Neural crest cell (in vitro differentiated cells): Measurements from ENCODE around the gene TNS3. TPM values are rescaled to one million over a fixed set of nuclear protein-coding genes. Genes with fewer than 3 reads are reported as not detected.
A peak's percentile ranks its signal among the peaks of the same experiment; 100 is the strongest.

Experiments used
- DNase-seq: peaks from one replicate; pipeline ENCODE4 v3.0.0; 2021; ENCODE audit warnings: low read depth, mixed read lengths, low spot score
- H3K27ac Mint-ChIP-seq: one replicate; pipeline ENCODE4 v1.8.0; 2021; ENCODE audit warnings: mild to moderate bottlenecking, mixed read lengths; ENCODE audit not compliant: unreplicated experiment
- H3K27me3 Mint-ChIP-seq: 2 replicates; pipeline ENCODE4 v1.8.0; 2021; ENCODE audit warnings: low read depth, mild to moderate bottlenecking, mixed read lengths
- H3K36me3 Mint-ChIP-seq: 2 replicates; pipeline ENCODE4 v1.8.0; 2021; ENCODE audit warnings: low read depth, mild to moderate bottlenecking, mixed read lengths
- H3K4me1 Mint-ChIP-seq: 2 replicates; pipeline ENCODE4 v1.8.0; 2021; ENCODE audit warnings: mixed read lengths
- H3K4me3 Mint-ChIP-seq: one replicate; pipeline ENCODE4 v1.8.0; 2021; ENCODE audit warnings: mild to moderate bottlenecking, mixed read lengths
- H3K9me3 Mint-ChIP-seq: 2 replicates; pipeline ENCODE4 v1.8.0; 2021; ENCODE audit warnings: mixed read lengths
- total RNA-seq: library from RNA; stranded (reverse); gene quantifications from 2 replicates; pipeline ENCODE4 v1.2.1, GENCODE V29; 2021
- TF ChIP-seq, protein P1 (sequence below): fragments of 200-600 bp; sonication (generic); conservative IDR thresholded peaks from 2 replicates; pipeline ENCODE4 v1.5.0; 2021; ENCODE audit warnings: antibody characterized with exemption, mild to moderate bottlenecking

The TNS3 gene
- total RNA-seq, 1 donor from 2014 or later, result 26.4 TPM

DNA sequence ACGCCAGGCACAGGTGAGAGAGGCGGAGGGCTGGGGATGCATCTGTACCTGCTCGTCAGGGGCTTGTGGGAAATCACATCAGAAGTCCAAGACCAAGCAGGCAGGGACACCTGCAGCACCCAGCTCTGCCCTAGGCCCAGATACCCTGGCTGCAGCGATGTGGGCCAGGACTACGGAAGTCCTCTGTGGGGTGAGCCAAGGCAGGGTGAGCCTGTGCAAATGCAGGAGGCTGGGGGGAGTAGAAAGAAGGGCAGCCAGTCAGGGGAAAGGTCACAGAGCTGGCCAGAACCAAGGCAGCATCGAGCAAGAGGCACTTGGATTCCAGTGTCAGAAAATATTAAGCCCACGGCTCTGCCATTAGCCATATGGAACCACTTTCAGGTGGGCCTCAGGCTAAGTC, 85.2 kb downstream of the TNS3 start:
- H3K27me3 Mint-ChIP-seq, result no peaks in the 10 kb centered on the region
- TF ChIP-seq, protein P1, sequence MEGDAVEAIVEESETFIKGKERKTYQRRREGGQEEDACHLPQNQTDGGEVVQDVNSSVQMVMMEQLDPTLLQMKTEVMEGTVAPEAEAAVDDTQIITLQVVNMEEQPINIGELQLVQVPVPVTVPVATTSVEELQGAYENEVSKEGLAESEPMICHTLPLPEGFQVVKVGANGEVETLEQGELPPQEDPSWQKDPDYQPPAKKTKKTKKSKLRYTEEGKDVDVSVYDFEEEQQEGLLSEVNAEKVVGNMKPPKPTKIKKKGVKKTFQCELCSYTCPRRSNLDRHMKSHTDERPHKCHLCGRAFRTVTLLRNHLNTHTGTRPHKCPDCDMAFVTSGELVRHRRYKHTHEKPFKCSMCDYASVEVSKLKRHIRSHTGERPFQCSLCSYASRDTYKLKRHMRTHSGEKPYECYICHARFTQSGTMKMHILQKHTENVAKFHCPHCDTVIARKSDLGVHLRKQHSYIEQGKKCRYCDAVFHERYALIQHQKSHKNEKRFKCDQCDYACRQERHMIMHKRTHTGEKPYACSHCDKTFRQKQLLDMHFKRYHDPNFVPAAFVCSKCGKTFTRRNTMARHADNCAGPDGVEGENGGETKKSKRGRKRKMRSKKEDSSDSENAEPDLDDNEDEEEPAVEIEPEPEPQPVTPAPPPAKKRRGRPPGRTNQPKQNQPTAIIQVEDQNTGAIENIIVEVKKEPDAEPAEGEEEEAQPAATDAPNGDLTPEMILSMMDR, result no peak
- H3K9me3 Mint-ChIP-seq, result no peaks in the 10 kb centered on the region
- no peak overlapping the region for H3K27ac Mint-ChIP-seq
- peaks cover 76% of the 10 kb centered on the region for H3K4me1 Mint-ChIP-seq
- no peak overlapping the region for H3K4me3 Mint-ChIP-seq
- no peak for DNase-seq
- no peaks in the 10 kb centered on the region for H3K36me3 Mint-ChIP-seq

DNA sequence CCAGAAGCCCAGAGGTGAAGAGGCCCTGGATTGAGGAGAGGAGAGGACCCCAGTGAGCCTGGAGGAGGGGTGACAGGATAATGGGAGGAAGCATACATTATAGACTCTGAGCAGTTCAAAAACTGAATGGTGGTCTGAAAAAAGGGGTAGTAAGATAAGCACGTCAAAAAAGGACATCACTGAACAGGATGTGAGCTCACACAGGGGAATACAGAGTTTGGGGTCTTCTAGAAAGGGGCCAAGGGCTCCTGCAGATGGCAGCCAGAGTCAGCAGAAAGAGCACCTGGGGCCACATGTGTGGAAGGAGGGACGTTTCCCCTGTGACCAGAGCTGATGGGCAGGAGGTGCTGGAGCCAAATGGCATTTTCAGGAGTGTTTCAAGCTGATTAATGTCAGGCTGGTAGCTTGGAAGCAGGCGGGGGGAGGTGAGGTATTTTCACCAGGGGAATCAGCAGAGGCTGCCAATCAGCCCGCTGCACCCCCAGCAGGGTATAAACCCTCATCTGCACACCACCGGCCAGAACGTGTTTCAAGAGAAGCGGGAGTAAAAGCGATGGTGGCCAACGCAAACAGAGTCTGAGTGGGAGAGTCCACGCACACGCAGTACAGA, 85.8 kb downstream of the TNS3 start:
- no peaks in the 10 kb centered on the region for H3K9me3 Mint-ChIP-seq
- no peak overlapping the region for H3K4me3 Mint-ChIP-seq
- H3K4me1 Mint-ChIP-seq, result peaks cover 71% of the 10 kb centered on the region
- no peak for DNase-seq
- H3K27me3 Mint-ChIP-seq, result no peaks in the 10 kb centered on the region
- H3K36me3 Mint-ChIP-seq, result no peaks in the 10 kb centered on the region
- TF ChIP-seq, protein P1, result no peak
- H3K27ac Mint-ChIP-seq, result no peak overlapping the region

DNA sequence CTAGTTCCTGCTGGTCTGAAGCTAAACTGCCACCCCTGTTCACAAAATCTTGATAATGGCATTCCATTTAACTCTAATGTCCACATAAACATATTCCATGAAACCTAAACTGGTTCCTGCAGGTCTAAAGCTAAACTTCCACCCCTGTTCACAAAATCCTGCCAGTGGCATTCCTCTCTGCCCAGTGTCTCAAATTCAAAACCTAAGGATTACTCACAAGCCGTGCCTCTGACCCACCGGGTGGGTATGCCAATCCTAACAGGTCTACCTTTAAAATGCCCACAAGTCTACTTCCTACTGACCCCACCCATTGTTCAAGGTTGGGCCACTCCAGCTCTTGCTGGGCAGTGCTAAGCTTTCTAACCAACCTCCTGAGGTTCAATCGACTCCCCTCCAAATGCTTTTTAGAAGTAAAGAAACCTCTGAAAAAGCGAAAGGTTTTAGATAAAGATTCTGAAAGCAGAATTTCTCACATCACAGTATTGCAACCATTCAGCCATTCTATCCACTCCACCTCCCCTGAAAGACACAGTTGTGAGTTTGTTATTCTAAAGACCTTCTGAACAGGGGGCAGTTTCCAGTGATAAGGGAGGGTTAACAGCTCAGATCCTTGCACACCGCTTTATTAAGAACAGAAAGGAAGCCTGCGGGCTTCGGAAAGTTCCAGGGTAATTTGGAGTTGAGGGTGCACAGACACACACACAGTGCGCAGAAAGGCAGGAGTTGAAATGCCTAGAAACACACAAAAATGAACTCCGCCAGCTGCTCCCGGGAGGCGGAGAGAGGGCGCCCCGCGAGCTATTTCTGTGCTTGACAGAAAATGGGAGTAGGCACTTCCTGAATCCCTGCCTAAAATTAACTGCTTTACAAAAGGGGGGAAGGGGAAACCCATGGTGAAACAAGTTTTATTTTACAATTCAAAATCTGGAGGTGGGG, 87.7 kb downstream of the TNS3 start:
- no peaks in the 10 kb centered on the region for H3K27me3 Mint-ChIP-seq
- no peak overlapping the region for H3K27ac Mint-ChIP-seq
- H3K36me3 Mint-ChIP-seq, result no peaks in the 10 kb centered on the region
- H3K4me3 Mint-ChIP-seq, result peak overlapping the region; percentile 13
- H3K4me1 Mint-ChIP-seq, result peaks cover 70% of the 10 kb centered on the region
- DNase-seq, result no peak
- H3K9me3 Mint-ChIP-seq, result no peaks in the 10 kb centered on the region
- TF ChIP-seq, protein P1, result no peak

DNA sequence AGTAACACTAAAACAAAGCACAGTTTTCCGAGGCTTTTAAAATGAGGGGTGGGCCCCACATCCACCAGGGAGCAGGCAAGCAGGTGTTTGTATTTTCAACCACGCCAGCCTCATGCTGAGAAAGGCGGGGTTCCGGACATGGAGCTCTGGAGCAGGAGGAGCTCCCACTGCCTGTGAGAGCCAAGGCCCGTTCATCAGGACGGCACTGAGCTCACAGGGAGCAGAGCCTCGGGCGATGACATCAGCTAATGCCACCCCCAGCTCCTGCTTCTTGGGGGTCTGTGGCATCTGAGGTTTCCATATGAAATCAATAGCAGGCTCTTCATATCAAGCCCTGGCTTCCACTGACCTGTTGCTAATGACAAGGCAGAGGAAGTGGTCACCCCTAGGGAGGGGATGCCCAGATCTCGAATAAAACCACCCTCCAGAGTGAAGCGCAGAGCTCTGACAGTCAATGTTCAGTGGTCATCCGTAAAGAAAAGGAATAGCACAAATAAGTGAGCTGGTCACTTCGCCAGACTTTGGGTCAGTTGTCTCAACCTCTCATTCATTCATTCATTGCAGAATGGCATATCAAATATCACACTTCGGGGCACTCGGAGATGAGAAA, 89.1 kb downstream of the TNS3 start:
- TF ChIP-seq, protein P1, result no peak
- Mint-ChIP-seq H3K27ac (no peak overlapping the region), H3K27me3 (no peaks in the 10 kb centered on the region), H3K4me3 (peak overlapping the region; percentile 5), H3K9me3 (no peaks in the 10 kb centered on the region), H3K36me3 (no peaks in the 10 kb centered on the region), H3K4me1 (peaks cover 68% of the 10 kb centered on the region)
- DNase-seq, result no peak

DNA sequence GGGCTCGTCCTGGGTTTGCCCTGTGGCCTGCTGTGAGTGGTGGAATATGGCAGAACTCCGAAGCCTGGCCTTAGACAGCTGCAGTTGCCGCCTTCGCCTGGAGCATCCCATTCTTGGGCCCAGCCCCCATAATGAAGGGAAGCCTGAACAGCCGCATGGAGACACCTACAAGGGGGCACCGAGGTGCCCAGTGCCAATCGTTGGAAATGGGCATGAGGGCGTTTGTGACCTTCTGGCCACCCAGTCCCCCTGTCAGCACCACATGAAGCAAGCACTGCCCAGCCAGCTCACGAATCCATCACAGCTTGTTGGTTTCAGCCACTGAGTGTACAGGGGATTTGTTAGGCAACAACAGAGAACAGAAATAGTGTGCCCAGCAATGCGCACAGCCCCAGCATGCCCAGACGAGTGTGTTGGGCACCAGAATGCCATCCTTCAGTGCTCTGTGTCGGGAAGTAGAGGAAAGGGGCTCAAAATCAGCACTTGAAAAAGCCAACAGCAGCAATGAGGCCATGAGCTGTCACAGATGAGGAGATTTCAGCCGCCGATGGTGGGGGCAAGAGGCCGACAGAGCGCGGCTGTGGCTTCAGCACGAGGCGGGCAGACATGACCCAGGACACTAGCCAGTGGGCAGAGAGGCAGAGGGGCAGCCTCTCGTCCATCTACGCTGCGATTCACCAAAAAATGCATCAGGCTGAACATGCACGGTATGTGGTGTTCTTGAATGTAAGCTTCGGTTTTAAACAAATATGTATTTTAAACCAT, 91.2 kb downstream of the TNS3 start:
- H3K27me3 Mint-ChIP-seq, result no peaks in the 10 kb centered on the region
- no peak overlapping the region for H3K4me3 Mint-ChIP-seq
- no peaks in the 10 kb centered on the region for H3K9me3 Mint-ChIP-seq
- H3K4me1 Mint-ChIP-seq, result peaks cover 52% of the 10 kb centered on the region
- no peak overlapping the region for H3K27ac Mint-ChIP-seq
- TF ChIP-seq, protein P1, result no peak
- no peaks in the 10 kb centered on the region for H3K36me3 Mint-ChIP-seq
- no peak for DNase-seq
